GM19035 (cell line): ENCODE results near the gene MBD6.

ENCODE experiments used
- ATAC-seq: cut with Tn5 transposase; IDR thresholded peaks from one replicate; pipeline ENCODE4 v1.9.1; 2021; ENCODE audit not compliant: unreplicated experiment

Gene MBD6

DNA sequence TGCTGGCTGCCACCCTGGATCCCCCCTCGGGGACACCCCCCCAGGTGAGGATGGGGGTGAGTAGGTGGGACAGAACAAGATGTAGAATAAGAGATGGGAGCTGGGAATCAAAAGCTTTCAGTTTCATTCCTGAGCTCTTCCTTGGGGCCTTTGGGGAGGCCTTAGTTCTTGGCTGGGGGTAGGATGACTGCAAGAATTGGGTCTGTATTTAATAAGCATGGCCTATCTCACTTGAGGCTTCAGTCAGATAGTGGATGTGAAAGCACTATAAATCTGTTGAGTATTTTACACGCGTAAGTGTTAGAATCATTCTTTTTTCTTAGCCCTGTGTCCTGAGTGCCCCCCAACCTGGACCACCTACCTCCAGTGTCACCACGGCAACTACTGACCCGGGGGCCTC lies 4.6 kb downstream of the MBD6 start:
- ATAC-seq: no peak

DNA sequence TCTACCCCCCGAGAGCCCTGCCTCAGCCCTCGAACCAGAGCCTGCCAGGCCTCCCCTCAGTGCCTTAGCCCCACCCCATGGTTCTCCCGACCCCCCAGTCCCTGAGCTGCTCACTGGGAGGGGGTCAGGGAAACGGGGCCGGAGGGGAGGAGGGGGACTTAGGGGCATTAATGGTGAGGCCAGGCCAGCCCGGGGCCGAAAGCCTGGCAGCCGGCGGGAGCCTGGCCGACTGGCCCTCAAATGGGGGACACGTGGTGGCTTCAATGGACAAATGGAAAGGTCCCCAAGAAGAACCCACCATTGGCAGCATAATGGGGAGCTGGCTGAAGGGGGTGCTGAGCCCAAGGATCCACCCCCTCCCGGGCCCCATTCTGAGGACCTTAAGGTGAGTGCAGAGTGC lies 5.6 kb downstream of the MBD6 start:
- no peak for ATAC-seq

GRCh38 chr12:57528831-57529555 lies 6.4 kb downstream of the MBD6 start:
- no peak for ATAC-seq

DNA sequence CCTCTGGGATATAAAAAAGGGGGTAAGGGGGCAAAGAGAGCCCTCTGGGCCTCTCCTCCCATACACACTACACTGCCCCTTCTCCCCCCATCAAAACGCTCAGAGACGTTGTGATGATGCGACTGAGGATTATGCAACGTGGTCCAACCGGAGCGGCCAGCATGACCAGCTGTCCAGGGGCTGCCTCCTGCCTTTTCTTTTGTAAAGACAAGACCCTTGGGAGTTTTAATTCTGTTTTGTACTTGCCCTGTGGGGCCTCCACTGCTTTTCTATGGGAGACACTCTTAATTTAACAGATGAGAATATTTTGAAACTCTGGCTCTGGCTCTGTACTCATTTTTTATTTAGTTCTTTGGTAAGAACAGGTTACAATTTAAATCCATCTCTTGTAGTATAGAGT lies 7.2 kb downstream of the MBD6 start:
- no peak for ATAC-seq

DNA sequence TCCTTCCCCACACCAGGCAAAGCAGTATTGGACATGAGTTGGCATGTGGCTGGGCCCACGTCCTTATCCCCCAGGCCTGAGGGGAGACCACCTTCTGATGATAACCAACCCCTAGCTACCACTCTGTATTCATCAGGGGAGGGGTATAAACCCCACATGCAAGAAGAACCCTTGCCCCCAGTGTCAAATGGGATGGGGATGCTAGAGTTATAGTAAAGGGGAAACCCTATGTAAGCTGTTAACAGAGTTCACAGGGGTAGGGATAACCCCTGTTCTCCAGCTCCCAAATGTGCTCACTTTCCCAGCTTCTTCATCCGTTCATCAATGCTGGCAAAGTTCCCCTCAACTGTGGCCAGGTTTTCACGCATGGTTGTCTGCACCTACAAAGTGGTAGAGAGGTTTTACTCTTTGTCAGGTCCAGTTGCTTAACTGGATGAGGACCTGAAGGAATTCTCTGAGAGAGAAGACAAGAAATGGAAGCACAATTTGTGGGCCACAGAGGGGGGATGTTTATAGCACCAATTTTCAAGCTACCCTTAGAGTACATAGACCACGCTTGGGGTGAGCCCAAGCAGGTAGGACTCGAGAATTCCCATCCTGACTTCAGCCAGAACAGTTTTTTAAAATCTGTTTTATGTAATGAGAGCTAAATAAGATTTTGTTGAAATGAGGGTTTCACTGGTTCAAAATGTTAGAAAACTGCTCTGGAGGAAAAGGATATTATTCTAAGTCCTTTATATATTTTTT lies 7.9 kb downstream of the MBD6 start:
- no peak for ATAC-seq

GRCh38 chr12:57531836-57532235 lies 9.2 kb downstream of the MBD6 start:
- ATAC-seq: no peak

- no peak for ATAC-seq
Measured at GRCh38 chr12:57533108-57533507, 10.5 kb downstream of the MBD6 start.

- no peak for ATAC-seq
Measured at GRCh38 chr12:57534250-57534649, 11.6 kb downstream of the MBD6 start.

GRCh38 chr12:57534991-57535543 lies 12.4 kb downstream of the MBD6 start:
- ATAC-seq: no peak

GRCh38 chr12:57535764-57536596 lies 13.4 kb downstream of the MBD6 start:
- no peak for ATAC-seq

- ATAC-seq: no peak
Measured at GRCh38 chr12:57536597-57536942, 13.9 kb downstream of the MBD6 start.

GRCh38 chr12:57539134-57539768 lies 16.6 kb downstream of the MBD6 start:
- ATAC-seq: no peak

DNA sequence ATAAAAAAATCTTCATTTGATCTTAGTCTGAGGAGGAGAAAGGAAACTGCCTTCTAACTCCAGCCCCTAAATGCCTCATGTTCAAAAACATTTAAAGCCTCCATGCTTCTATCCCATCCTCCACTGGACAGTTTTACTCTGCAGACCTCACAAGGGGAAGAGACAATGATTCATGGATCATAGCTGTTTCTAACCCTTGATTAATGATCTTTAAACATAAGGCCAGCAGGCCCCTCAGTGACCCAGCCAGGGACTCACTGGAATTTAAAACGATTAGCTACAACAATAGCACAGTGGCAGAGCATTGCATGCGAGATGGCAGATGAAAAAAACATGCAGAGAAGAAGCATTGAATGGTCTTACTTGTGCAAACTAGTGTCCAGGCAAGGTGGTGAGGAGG lies 18.4 kb downstream of the MBD6 start:
- ATAC-seq: no peak

DNA sequence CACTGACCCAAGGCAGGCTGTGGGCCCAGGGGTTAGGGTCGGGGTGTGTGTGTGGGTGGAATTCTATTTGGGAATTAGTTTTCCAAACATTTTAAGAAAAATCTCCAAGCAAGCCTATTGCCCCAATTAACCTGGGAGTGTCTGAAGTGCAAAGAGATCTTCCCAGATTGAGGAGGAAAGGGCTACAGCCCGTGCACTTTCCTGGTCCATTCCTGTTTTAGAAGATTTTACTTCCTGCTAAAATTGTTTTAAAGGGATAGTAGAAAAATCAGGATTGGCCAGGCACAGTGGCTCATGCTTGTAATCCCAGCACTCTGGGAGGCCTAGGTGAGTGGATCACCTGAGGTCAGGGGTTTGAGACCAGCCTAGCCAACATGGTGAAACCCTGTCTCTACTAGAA lies 19.1 kb downstream of the MBD6 start:
- no peak for ATAC-seq

- ATAC-seq: no peak
Measured at GRCh38 chr12:57543581-57543980, 21.0 kb downstream of the MBD6 start.

DNA sequence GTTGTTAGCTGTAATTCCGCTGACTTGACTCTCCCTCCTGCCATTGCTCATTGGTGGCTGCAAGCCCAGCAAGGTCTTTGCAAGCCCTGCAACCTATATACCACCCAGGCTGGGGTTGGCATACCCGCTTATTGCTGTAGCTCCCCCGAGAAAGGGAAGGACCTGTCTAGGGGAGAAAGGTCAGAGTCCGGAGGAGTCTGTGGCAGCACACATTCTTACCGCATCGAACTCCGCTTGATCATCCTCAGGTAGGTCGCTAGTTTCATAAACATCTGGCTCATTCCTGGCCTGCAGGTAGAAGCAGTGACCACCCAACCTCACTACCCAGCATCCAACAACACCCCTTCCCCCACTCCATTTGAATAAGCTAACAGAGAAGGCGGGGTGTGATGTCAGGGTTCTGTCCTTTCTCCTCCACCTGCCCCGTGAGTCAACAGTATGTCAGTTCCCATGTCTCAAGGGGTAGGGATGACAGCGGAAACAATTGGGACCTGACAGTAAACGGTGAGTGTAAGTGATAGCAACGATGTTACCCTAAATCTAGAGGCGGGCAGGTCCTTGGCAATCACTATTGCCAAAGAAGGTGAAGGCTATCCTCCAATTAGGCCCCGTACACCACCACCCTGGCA lies 23.3 kb downstream of the MBD6 start:
- ATAC-seq: no peak

- ATAC-seq: peak; percentile 97
Measured at GRCh38 chr12:57546438-57547287, 24.0 kb downstream of the MBD6 start, which contains the start of gene DCTN2. Gene DCTN2, minus strand, starts transcription at chr12:57547192. Its CDS starts 129 bp downstream, at chr12:57547063.

GRCh38 chr12:57547288-57548012 lies 24.8 kb downstream of the MBD6 start:
- no peak for ATAC-seq

DNA sequence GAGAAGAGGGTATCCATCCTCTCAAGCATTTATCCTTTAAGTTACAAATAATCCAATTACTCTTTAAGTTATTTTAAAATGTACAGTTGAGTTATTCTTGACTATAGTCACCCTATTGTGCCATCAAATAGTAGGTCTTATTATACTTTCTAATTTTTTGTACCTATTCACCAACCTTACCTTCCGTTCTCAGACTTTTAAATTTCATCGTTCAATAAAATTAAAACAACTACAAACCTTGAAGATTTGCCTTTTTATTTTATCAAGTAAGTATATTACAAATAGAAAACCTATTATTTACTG lies 25.3 kb downstream of the MBD6 start:
- no peak for ATAC-seq
